Stromal cell of bone marrow (primary cell): ENCODE data around the gene TNFRSF18.
A peak's percentile ranks its signal among the peaks of the same experiment; 100 is the strongest.

Experiments
- DNase-seq: peaks from one replicate; pipeline ENCODE4 v3.0.0-alpha.2; 2012; ENCODE audit warnings: low read depth

TNFRSF18 gene

GRCh38 chr1:1166642-1167397 is 39.6 kb downstream of the TNFRSF18 start:
- no peak for DNase-seq

- no peak for DNase-seq
Measured at GRCh38 chr1:1165900-1166421, 40.4 kb downstream of the TNFRSF18 start.

- DNase-seq: no peak
Measured at GRCh38 chr1:1165485-1165884, 40.9 kb downstream of the TNFRSF18 start.

- DNase-seq: no peak
Measured at GRCh38 chr1:1164701-1165451, 41.5 kb downstream of the TNFRSF18 start.

GRCh38 chr1:1164361-1164700 is 42.1 kb downstream of the TNFRSF18 start:
- DNase-seq: no peak

- DNase-seq: no peak
Measured at GRCh38 chr1:1163538-1164070, 42.8 kb downstream of the TNFRSF18 start.

GRCh38 chr1:1162597-1163537 is 43.5 kb downstream of the TNFRSF18 start:
- DNase-seq: no peak

GRCh38 chr1:1161683-1162079 is 44.7 kb downstream of the TNFRSF18 start:
- DNase-seq: no peak

GRCh38 chr1:1161078-1161682 is 45.2 kb downstream of the TNFRSF18 start:
- no peak for DNase-seq

GRCh38 chr1:1160281-1160930 is 46.0 kb downstream of the TNFRSF18 start:
- DNase-seq: no peak

GRCh38 chr1:1157914-1158710 is 48.3 kb downstream of the TNFRSF18 start:
- DNase-seq: no peak

GRCh38 chr1:1157426-1157913 is 48.9 kb downstream of the TNFRSF18 start:
- peak; percentile 68 for DNase-seq

GRCh38 chr1:1157033-1157365 is 49.4 kb downstream of the TNFRSF18 start:
- no peak for DNase-seq

GRCh38 chr1:1156140-1157032 is 50.0 kb downstream of the TNFRSF18 start:
- DNase-seq: no peak

- no peak for DNase-seq
Measured at GRCh38 chr1:1155258-1155657, 51.1 kb downstream of the TNFRSF18 start.

GRCh38 chr1:1153874-1154273 is 52.5 kb downstream of the TNFRSF18 start:
- no peak for DNase-seq
